GM18873 (cell line): Measurements from ENCODE around the gene GLRX5.
"Not testable (repeated sequence)": the region's sequence is repeated elsewhere in the genome, so short reads cannot be mapped to it uniquely, and the experiment has no call there.

Experiments used
- ATAC-seq: cut with Tn5 transposase; IDR thresholded peaks from one replicate; pipeline ENCODE4 v1.9.1; 2021; ENCODE audit warnings: mild to moderate bottlenecking, moderate library complexity, moderate number of reproducible peaks; ENCODE audit not compliant: unreplicated experiment, low FRiP score

Gene GLRX5

GRCh38 chr14:95549656-95550585 is 15.1 kb downstream of the GLRX5 start:
- no peak for ATAC-seq

GRCh38 chr14:95551435-95551834 is 16.6 kb downstream of the GLRX5 start:
- no peak for ATAC-seq

- no peak for ATAC-seq
Observed at GRCh38 chr14:95553141-95553540, 18.3 kb downstream of the GLRX5 start.

- ATAC-seq: no peak
Observed at GRCh38 chr14:95555053-95555452, 20.2 kb downstream of the GLRX5 start.

- no peak for ATAC-seq
Observed at GRCh38 chr14:95557291-95557690, 22.4 kb downstream of the GLRX5 start.

GRCh38 chr14:95557832-95558231 is 23.0 kb downstream of the GLRX5 start:
- ATAC-seq: no peak

GRCh38 chr14:95559203-95559602 is 24.4 kb downstream of the GLRX5 start:
- ATAC-seq: no peak

GRCh38 chr14:95561001-95561412 is 26.2 kb downstream of the GLRX5 start:
- peak; percentile 54 for ATAC-seq

GRCh38 chr14:95562892-95563685 is 28.2 kb downstream of the GLRX5 start:
- ATAC-seq: no peak

- no peak for ATAC-seq
Observed at GRCh38 chr14:95564060-95564459, 29.2 kb downstream of the GLRX5 start.

GRCh38 chr14:95569440-95569839 is 34.6 kb downstream of the GLRX5 start:
- no peak for ATAC-seq

- ATAC-seq: no peak
Observed at GRCh38 chr14:95573313-95573712, 38.5 kb downstream of the GLRX5 start.

GRCh38 chr14:95575840-95576473 is 41.1 kb downstream of the GLRX5 start:
- no peak for ATAC-seq

- ATAC-seq: peak; percentile 96
Observed at GRCh38 chr14:95577067-95577800, 42.4 kb downstream of the GLRX5 start.

- ATAC-seq: no peak
Observed at GRCh38 chr14:95577870-95578269, 43.0 kb downstream of the GLRX5 start.

- not testable (repeated sequence) for ATAC-seq
Observed at GRCh38 chr14:95583836-95584617, 49.2 kb downstream of the GLRX5 start.

- ATAC-seq: no peak
Observed at GRCh38 chr14:95585953-95586620, 51.2 kb downstream of the GLRX5 start.

GRCh38 chr14:95591182-95591581 is 56.3 kb downstream of the GLRX5 start:
- ATAC-seq: not testable (repeated sequence)
